Forelimb muscle (tissue), 1 donor: ENCODE data around the gene CBARP. TPM values are rescaled to one million over a fixed set of nuclear protein-coding genes. Genes with fewer than 3 reads are reported as not detected.

Source experiments
- DNase-seq: peaks from one replicate; pipeline ENCODE4 v3.0.0-alpha.2; 2013; ENCODE audit warnings: low read depth
- polyA plus RNA-seq: library from polyadenylated mRNA; unstranded; fragments of 120-200 nt; gene quantifications from one replicate; pipeline ENCODE4 v1.2.1, GENCODE V29; 2013; ENCODE audit not compliant: insufficient read length

The CBARP gene
- polyA plus RNA-seq, 1 donor, result 1.3 TPM

DNA sequence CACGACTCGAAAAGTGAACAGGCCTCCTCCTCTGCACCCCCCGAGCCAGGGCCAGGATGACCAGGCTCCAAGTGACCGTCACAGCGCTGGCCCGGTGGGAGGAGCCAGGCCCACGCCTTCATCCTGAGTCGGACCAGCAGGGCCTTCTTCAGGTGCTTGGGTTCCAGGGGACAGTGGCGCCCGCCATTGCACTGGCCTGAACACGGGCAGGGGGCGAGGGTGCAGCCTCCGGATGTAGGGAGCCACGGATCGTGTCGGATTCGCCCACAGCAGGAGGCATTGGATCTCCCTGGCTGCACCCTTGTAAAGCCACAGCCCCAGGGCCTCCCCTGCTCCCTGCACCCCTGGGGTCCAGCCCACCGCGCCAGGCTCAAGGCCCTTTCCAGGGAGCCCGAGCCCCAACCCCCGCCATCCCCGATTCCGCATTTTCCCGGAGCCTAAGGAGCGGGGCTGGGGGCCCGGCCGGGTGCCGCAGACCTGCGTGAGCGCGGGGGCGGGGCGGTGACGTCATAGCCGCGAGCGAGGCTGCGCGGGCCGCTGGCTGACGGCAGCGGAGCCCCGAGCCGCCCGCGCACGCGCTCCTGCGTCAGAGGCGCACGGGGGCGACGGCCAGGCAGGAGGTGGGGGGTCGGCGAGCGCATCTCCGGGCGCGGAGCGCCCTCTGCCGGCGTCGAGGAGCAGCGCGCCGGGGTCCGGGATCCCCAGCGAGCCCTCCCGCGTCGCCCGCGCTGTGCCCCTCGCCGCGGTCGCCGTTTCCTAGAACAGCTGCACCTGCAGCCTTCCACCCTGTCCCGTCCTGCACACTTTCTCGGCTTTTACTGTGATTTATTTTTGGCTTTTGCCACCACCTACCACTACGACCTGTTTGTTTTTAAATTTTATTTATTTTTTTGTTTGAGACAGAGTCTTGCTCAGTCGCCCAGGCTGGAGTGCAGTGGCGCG is 2.3 kb upstream of the CBARP start:
- no peak for DNase-seq

DNA sequence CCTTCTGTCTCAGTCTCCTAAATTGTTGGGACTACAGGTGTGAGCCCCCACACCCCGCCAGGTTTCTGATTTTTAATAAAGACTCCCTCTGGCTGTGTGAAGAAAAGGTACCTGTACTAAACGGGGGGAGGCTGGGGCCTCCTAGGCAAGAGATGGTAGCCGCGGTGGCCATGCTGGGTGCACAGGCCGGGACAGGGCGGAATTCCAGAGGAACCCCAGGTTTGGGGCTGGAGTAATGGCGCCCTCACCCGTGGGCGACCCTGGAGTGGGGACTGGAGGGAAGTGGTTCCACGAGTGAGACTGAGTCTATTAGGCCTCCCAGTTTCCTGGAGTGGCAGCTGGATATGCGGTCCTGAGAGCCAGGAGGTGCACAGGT is 1.6 kb upstream of the CBARP start:
- no peak for DNase-seq

DNA sequence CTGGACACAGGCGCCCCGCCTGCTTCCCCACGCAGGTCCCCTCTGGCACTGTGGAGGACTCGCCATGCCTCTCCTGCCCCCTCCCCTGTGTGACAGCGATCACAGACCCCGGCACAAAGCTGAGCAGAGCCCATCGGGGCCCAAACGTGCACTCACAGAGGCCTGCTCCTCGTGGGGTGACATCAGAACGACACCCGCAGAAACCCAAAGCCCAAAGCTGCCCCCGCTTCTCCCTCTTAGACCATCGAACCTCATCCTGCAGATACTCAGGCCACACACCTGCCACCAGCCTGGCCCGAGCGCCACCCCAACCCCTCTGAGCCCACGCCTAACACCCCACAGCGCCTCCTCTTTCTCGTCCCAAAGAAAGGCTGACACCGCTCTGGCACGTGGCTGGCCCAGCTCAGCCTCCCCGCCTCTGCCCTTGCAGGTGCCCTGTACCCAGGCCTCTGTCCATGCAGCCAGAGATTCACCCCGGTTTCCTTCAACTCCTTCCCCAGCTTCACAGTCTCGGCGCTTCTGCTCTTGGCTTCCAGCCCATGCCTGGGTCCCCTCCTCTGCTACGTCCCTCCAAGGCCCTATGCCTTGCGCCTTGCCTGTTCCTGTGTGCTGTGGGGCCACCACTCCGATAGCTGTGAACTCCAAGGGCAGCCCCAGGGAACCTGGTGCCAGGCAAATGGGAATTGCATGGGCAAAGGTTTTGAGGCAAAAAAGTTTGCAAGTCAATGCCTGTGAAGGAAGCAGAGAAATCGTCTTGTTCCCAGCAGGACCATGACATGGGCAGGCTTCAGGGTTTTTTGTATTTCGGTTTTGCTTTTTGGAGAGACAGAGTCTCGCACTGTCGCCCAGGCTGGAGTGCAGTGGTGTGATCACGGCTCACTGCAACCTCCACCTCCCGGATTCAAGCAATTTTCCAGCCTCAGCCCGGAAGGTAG is 831 bp upstream of the CBARP start:
- no peak for DNase-seq

DNA sequence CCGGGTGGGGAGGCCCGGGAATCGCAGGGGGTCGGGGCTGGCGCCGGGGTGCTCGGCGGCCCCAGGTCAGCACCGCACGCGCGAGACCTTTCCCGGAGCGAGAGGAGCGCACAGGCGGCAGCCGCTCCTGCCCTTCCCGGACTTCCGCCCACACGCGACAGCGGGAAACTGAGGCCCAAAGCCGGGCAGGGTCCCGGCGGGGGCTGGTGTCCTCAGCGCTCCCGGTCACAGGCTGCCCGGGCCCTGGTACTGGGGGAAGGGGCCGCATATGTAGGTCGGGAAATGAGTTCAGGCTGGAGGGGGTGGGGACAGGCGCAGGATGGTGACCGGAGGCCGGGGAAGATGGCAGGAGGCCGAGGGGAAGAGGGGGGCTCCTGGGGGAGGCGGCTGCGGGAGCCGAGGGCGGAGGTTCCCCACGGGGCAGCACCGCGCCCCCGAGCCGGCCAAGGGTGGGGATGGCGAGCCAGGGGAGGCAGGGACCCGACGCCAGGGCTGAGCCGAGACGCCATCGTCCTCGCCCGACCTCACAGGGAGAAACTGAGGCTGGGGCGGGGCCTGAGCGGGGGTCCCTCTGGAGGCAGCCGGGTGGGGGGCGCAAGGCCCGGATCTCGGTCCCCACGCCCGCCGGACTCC is 662 bp downstream of the CBARP start:
- DNase-seq, result no peak

DNA sequence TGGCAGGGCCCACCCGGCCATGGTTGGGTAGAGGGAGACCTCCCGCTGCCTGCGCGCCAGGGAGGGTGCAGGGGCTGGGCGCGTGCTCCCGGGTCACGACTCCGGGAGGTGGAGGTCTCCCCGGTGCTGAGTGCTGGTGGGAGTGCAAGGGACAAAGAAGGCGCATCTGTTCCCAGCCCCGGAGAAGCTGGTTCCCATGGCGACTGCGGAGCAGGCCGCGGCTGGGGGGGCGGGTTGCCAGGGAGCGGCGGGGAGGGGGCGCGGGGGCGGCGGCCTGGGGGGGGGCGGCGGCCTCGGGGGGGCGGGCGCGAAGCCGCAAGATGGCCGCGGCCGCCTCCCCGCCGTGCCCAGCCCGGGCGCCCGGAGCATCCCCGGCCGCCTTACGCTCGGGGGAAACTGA is 1.2 kb downstream of the CBARP start:
- DNase-seq, result no peak

DNA sequence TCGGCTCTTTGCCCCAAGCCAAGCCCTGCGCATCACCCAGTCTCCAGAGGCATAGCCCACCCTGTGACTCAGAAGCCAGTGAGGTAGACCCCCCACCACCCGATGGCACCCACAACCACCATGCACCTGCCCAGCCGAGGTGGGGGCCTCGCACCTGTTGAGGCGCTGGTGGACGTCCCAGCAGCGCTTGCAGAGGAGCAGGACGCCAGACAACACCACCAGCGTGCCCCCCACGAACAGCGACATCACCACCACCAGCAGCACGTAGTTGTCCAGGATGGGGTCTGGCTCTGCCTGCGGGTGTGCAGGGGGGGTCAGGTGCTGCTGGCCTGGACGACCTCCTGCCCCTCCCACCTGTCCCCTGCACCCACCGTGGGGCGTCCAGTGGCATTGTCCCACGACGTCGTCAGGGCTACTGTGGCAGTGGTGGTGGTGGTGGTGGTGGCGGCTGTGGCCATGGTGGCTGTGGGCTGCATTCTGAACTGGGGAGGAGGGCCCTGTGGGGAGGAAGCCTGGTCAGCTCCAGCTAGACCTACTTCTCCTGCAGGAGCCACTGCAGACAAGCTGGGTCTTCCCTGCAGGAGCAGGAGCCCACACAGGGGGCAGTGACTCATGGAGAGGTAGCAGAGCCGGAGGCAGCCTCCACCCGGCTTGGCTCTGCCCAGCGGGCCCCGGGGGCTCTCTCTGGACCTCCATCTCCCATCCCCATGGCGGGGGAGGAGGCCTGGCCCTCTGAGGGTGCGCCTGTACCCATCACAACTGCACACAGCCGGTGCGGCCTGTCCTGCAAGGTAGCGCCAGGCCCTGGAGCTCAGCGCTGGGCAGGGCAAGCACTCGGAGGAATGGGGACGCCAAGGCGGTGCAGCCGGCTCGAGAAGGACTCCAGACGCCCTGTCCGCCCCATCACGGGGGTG is 1.9 kb downstream of the CBARP start:
- DNase-seq, result no peak

DNA sequence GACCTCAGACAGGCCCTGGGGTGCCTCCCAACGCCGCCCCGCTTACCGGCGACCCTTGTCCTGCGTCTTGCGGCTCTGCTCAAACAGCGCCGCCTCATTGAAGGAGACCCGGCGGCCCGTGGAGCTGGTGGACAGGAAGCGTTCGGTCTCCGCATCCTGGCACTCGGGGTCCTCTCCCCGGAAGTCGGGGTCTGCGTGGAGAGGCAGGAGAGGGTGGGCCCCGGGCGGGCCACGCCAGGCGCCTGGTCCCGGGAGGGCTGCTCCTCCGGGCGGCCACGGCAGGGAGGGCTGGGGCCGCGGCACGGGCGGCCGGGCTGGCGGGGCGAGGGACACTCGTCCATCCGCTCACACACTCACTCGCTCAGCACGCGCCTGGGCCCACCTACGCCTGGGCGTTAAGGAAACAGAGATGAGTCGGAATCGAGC is 2.8 kb downstream of the CBARP start:
- DNase-seq, result no peak

DNA sequence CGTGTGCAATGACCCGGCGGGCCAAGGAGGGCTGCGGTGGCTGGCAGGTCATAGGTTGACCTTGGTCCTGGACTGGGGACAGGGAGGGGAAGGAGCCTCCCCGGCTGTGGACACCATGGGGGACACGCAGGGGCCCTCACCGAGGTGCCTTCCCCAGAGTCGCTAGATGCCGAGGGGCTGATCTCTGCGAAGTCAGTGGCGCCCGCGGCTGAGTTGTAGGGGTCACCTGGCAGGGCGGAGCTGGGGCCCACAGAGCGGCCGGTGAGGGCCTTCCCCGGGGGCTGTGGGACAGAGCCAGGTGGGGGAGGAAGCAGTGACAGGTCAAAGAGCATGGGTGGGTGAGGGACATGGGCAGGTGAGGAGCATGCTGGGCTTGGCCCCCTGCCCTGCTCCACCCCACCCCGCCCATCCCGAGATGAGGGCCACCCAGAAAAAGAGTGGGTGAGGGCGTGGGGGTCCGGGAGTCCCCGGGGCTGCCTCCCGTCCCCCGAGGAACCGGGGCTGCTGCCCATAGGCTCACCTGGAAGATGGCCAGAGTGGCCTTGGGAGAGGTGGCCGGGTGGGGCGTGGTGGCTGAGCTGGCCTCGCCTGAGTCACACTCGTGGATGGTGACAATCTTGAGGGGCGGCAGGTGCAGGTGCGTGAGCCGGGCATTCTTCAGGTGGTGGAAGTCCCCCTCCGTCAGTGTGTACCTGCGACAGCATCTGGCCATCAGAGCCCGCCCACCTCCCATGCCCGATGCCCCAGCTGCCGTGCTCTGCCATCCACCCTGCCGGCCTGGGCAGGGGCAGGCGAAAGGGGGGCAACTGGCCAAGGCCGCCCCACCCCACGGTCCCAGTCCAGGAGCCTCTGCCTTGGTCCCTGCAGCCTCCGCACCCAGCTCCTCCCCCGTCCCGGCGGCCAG is 3.5 kb downstream of the CBARP start:
- DNase-seq, result no peak

DNA sequence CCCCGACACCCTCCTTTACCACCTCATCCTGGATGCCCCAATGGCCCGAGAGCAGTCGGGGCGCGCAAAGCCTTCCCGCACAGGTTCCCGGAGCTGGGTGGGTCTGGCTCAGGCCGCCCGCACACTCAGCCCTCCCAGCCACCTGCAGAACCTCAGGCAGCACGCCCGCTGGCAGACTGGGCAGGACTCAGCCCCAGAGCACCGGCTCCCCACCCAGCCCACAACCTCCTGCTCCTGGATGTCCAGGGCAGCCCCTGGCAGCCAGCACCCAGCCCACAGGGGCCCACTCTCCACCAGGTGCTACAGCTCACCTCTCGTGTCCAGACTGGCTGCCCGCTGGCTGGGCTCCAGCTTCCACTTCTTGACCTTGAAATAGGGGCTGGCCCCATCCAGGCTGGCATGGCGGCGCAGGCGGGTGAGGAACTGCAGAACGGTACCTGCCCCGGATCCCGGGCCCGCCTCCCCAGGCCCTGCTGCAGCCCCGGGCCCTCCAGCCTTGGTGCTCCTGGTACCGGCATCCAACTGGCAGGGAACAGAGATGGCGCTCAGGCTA is 4.6 kb downstream of the CBARP start:
- DNase-seq, result no peak

DNA sequence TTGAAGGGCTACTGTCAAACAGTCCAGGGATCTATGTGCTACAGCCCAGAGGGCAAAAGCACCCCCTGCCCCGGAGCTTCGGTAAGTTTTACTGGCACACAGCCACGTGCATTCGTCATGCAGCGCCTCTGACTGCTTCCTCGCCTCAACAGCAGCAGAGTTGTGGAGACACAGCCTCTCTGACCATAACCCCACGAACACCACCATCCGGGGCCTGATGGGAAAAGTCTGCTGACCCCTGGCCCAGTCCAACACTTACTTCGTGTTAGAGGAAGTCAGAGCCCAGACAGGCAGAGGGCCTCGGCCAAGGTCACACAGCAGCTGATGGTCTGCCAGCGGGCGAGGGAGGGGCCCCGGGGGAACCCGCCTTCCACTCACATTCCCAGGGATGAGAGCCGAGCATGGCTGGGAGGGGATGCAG is 5.1 kb downstream of the CBARP start:
- DNase-seq, result no peak

DNA sequence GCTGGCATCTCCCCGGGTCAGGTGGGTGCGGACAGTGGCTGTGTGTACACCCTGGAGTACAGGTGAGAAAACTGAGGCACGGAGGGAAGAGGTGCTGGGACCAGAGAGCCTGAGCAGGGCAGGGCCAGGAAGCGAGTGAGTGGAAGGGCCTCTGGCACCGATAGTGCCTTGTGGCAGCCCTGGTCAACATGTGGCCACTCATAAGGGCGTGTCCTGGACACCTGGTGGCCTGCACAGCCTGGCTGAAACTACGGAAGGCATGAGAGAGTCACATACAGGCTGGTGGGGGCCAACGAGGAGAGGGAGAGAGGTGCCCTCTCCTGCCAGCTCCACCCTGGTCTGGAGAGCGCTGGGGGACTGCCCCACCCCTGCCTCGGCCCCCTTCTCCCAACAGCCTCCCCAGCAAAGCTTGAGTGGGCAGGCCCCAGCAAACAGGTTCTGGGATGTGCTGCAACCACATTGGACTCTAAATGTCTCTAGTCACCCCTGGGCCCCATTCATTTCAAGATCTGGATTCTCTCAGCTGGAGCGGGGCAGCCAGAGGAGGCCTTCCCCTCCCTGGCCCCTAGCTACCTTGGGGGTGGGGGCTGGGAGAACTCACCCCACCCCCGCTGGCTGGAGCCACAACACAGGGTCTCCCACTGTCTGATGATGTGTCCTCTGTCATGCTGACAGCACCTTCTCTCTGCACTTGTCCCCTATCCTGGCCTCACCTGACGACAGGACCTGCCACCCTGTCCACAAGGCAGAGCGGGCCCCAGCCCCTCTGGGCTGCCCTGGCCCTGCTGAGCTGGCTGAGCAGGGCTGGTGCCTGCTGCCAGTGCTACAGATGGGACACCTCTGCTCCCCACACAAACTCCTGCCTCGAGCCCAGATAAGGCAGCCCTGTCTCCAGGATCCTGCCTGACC is 5.8 kb downstream of the CBARP start:
- no peak for DNase-seq

DNA sequence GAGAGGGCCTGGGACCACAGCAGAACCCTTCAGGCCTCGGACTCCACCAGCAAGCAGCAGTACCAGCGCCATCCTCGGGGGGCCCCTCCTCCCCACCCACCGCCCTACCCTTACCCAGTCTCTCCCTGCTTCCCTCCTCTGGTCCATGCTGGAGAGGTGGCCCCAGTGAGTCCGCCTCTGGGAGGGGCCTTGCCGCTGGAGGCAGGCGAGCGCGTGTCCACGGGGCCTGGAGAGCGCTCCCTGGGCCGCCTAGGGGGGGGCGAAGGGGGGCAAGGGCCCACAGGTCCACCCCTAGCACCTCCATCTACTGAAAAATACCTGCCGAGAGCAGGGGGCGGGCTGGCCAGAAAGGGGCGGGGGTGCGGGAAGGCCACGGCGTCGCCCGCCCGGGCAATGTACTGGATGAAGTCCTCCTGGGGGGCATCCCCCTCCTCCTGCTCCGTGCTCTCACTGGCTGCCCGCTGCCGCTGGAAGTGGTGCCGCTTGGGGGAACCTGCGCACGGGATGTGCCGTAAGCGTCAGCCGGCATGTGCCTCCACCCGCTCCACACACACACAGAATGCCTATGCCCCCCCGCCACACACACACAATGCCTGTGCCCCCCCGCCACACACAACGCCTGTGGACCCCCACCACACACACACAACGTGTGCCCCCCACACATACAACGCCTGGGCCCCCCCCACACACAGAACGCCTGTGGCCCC is 6.9 kb downstream of the CBARP start:
- DNase-seq, result no peak

DNA sequence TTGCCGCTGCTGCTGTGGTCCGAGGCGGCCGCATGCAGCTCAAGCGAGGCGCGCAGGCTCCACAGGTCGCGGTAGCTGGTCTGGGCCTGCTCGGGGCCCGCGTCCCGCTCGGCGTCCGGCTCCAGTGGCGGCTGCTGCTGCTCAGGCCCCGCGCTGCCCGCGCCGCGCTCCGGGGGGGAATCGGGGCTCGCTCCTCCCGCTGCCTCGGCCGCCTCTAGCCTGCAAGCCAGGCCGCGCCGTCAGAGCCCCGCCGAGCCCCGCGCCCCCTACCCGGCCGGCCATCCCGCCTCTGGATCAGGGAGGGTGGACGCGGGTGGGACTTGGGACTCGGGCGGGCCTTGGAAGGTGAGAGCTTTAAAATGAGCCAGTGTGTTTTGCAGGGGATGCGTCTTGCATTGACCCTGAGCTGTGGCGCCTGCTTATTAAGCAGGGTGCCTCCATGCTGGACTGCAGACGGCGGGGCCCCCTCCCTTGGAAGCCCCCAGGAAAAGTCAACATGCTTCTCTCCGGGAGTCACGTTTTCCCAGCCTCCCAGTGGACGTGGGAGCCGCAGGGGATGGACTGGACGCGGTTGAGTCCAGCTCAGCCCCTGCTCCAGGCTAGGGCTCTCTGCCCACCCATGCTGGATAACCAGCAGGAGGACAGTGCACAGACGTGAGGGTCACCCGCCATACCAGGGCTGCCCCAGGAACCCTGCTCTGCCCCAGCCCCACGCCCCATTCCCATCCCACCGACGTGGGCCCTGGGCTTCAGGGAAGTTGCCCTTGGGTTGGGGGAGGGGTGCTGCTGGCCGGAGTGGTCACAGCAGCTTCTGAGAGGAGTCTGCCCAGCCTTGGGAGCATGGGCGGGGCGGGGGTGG is 7.7 kb downstream of the CBARP start:
- no peak for DNase-seq

DNA sequence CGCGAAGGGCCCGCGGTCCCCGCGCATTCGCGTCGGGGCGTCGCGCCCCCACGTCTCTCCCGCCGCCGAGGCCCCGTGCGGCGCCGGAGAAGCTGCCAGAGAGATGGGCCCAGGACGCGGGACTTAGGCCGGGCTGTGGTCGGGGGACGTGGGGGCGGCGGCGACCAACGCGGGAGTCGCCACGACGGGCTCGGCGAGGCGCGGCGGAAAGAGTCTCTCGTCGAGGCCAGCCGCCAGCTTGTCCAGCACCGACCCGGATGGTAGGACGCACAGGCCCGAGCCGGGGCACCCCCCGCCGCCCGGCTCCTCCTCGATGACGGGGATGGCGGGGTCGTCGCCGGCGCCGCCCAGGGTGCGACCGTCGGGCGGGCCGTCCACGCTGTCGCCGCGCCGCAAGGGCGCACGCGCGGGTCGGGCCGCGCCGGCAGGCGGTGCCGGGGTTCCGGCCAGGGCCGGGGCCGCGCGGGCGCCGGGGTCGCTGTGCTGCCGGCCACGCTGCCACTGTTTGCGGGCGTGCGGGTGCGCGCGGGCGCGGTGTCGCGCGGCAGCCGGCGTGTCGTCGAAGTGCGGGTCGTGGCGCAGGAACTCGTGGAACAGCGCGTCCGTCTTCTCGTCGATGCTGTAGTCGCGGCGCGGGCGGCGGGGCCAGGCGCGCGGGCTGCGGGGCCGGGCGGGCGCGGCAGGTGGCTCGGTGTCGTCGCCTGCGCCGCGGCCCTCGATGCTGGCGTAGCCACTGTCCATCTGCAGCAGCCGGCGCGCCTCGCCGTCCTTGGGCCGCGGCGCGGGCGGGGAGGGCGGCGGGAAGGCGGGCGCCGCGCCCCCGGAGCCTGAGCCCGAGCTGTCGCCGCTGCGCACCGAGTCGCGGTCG is 8.5 kb downstream of the CBARP start:
- no peak for DNase-seq

DNA sequence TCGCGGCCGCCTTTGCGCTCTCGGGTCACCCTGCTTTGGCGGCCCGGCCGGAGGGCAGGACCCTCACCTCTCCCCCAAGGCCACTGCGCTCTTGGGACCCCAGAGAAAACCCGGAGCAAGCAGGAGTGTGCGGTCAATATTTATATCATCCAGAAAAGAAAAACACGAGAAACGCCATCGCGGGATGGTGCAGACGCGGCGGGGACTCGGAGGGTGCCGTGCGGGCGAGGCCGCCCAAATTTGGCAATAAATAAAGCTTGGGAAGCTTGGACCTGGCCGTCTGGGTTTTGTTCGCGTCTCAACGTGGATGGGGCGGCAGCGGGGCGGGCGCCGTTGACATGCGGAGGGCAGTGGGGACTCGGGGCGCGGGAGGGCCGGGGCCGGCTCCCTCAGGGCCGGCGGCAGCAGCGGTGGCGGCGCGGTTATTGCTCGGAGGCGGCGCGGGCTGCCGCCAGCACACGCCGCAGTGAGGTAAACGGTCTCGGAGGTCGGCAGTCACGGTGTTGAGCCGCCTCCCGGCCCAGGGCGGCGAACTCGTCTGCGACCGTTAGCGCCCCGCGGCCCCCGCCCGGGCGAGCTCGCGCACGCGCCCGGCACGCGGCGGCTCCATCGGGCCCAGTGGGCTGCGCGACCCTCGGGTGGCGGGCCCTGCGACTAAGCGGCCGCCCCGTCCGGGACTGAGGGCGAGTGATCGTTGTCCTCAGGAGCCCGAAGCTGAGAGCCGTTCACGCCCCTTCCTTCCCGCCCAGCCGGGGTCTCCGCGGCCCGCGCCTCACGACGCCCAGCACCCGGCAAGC is 9.4 kb downstream of the CBARP start:
- DNase-seq, result no peak
